GM19099 (cell line): ENCODE measurements around the gene STAT1.

Experiments
- POLR2A ChIP-seq: IDR thresholded peaks from 3 replicates; pipeline ENCODE4 v1.6.1; 2011; ENCODE audit warnings: low read depth; ENCODE audit not compliant: insufficient read length; ENCODE audit errors: extremely low read depth

STAT1 gene

DNA sequence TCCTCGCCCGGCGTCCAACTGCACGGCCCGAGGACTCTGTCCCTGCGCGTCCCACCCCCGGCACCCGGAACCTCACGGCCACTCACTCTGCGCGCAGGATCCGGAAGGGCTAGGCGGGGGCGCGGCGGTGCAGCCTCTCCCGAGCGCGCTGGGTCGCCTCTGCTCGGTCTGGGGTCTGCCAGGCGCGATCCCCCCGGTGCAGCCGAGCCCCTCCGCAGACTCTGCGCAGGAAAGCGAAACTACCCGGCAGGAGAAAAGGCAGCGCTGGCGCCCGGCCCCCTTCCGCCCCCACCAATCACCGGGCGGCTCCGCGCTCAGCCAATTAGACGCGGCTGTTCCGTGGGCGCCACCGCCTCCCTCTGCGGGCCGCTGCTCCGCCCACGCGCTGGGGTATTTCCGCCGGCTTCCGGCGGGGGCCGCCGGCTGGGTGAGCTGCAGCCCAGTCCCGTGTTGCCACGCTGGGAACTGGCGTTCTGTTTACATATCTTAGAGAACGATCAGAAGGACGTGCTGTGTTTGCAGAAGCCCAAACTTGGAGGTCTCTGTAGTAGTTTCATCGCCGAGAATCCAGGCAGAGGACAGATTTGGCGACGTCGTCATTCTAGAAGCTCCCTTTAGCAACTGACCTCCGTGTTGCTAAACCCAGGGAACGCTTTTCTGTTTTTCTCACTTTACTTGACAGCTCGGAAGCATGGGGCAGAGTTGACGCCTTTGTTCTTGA, at the start of gene STAT1:
STAT1 (minus strand) TSS at position 240 of the 721 bp plus-strand sequence. CDS start 4,168 bp downstream, outside the sequence.
- TF ChIP-seq POLR2A, result peak; percentile 100

DNA sequence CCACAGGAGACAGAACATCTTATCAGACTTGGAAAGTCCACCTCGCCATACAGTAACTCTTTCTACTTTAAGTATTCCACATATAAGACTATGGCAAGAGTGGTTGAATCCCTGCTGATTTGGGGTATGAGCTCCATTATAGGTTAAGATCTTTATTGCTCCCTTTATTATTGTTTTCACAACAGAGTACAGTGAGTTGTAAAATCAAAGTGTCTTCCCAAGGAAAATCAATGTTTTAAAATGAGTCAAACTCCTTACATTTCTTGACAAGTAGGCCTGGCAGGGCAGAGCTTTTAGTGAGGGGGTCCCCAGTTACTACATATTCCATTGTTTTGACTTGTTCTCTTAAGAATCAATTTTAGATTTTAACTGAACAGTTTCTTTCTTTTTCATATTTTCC, 49.6 kb upstream of the STAT1 start:
- no peak for TF ChIP-seq POLR2A

DNA sequence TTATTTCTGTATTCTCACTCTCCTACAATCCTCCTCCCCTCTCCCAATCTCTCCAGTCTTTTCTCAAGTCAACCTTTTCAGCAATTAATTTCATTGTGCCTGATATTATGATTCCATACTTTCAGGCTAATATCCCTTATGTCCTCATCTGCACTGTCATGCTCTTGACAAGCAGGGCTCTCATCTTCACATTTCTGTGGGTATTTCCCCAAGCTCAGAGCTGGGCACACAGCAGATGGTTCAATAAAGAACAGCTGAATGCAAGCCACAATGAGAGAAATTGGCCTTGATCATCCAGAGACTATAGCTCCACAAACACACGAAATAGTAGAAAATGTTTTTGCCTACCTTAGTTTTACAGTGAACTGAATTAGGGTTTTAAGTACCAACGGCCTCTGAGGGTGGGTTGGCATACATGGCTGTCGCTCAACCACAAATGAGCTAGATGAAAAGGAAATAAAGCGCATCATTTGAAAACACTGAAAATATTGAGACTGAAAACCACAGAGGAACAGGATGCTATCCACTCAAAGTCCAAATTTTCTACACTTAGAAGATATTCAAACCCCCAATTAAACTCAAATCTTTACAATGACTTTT, 47.5 kb upstream of the STAT1 start:
- no peak for TF ChIP-seq POLR2A

DNA sequence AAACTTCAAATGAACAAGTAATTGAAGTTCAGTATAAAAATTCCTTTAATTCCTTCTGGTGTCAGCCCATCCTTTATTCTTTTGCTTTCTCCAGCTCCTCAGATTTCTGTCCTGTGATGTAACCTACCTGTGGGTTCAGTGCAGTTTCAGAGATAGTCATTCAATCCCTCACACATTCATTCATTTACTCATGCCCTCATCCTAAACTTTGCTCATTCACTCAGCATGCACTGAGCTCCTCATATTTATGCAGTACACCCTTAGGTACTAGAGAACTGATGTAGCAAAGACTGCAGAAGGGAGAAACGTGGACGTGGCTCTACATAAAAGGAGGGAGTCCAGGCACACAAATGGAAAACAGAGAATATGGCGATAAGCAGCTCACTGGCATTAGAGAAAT, 45.3 kb upstream of the STAT1 start:
- TF ChIP-seq POLR2A, result no peak

- no peak for TF ChIP-seq POLR2A
Observed at GRCh38 chr2:191056228-191056627, 42.3 kb upstream of the STAT1 start.

DNA sequence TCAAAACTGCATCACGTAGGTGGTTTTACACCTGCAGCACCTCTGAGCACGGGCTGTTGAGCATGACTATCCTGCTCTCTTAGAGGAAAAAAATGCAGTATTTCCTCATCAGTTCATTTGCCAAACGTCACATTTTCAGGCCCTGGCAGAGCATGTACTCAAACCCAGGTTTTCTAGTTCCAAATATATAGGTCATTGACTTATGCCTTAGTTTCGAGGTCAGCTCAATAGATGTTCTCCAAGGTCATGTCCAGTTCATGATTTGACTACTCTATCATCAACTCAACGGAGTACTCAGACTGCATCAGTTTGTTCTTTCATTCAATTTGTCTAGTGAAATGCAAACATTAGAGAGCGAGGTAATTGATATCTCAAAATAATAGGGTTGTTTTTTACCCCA, 39.3 kb upstream of the STAT1 start:
- no peak for TF ChIP-seq POLR2A

- TF ChIP-seq POLR2A, result no peak
Observed at GRCh38 chr2:191051825-191052778, 38.1 kb upstream of the STAT1 start.

- TF ChIP-seq POLR2A, result no peak
Observed at GRCh38 chr2:191051177-191051576, 37.2 kb upstream of the STAT1 start.

GRCh38 chr2:191050640-191050987, 36.6 kb upstream of the STAT1 start:
- no peak for TF ChIP-seq POLR2A

- no peak for TF ChIP-seq POLR2A
Observed at GRCh38 chr2:191049728-191050639, 36.0 kb upstream of the STAT1 start.

DNA sequence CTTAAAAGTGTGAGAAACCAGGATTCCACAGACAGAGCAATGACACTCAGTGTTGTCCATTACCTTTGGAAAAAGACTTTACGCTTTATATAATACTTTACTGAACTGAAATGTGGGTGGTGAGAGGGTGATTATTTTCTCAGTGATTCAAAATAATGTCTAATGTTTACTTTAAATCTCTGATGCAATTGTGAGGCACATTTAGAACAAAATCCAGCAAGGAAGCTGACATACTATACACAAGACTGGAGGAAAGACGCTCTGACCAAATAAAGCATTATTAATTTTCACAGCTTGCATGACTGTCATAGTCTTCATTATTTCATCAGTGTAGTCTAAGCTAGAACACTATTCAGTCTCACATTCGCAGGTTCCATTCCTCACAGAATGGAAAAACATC, 34.1 kb upstream of the STAT1 start:
- TF ChIP-seq POLR2A, result no peak

- TF ChIP-seq POLR2A, result no peak
Observed at GRCh38 chr2:191045141-191045540, 31.2 kb upstream of the STAT1 start.

GRCh38 chr2:191043438-191043837, 29.5 kb upstream of the STAT1 start:
- TF ChIP-seq POLR2A, result no peak

DNA sequence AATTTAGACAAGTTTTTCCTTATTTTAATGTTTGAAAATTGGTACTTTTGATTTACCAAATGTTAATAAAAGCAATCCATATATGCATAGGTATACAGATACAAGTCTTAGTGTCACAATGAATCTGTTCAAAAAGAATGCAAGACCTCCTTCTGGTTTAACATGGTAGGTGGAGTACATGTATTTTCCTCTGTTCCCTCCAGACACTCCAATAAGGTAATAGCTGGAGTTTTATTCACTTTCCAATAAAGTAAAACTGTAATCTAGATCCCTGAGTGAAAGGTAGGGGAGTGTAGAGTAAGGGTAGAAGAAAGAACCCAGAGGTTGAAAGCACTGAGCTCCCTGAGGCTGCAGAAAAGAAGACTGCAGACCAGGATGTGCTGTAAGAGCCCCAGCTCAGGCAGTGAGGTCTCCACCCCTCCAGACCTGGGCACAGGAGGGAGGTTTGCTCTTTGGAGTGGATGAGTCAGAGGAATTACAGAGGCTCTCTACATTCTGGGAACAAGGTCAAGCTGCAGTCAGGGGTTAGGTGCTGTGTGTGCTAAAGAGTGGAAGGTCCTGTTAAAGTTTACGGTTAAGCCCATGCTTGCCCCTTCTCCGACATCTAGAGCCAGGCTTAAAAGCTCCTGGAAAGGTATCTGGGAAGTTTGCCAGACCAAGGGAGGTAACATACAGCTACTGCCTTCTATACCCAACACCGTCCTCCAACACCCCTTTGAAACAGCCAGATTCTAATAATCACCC, 27.6 kb upstream of the STAT1 start:
- TF ChIP-seq POLR2A, result no peak
